Spleen (tissue), 13 donors: ENCODE data around the gene MPZL3. TPM values are rescaled to one million over a fixed set of nuclear protein-coding genes. Genes with fewer than 3 reads are reported as not detected.
A peak's percentile ranks its signal among the peaks of the same experiment; 100 is the strongest.

Experiments
- DNase-seq: peaks from one replicate; pipeline ENCODE4 v3.0.0-alpha.2; 2020
- H3K27ac ChIP-seq, 8 donors: fragments of 200-600 bp; sonication (generic) in 7 of 8; 1 replicate in 4 of 8; 2 replicates in 4 of 8; pipeline versions ENCODE4 v1.5.0 to v1.8.0; 2016 to 2021; ENCODE audit warnings: inconsistent platforms in 4 of 8, mild to moderate bottlenecking in 4 of 8, moderate library complexity in 1 of 8
- H3K27me3 ChIP-seq, 7 donors: fragments of 200-600 bp; sonication (generic) in 6 of 7; replicated peaks in 1 of 7; 1 replicate in 4 of 7; 2 replicates in 3 of 7; pipeline versions ENCODE4 v1.5.0 to v1.8.0; 2016 to 2021; ENCODE audit warnings: inconsistent platforms in 3 of 7, mild to moderate bottlenecking in 1 of 7
- H3K36me3 ChIP-seq, 6 donors: fragments of 200-600 bp; sonication (generic) in 5 of 6; 1 replicate in 4 of 6; 2 replicates in 2 of 6; pipeline versions ENCODE4 v1.5.0 to v1.8.0; 2016 to 2021; ENCODE audit warnings: inconsistent platforms in 2 of 6
- H3K4me1 ChIP-seq, 6 donors: fragments of 200-600 bp; sonication (generic) in 5 of 6; 1 replicate in 3 of 6; 2 replicates in 3 of 6; pipeline versions ENCODE4 v1.5.0 to v1.8.0; 2016 to 2021; ENCODE audit warnings: inconsistent platforms in 3 of 6
- H3K4me3 ChIP-seq, 8 donors: fragments of 200-600 bp; sonication (generic) in 7 of 8; 1 replicate in 4 of 8; 2 replicates in 4 of 8; pipeline versions ENCODE4 v1.5.0 to v1.8.0; 2016 to 2021; ENCODE audit warnings: inconsistent platforms in 4 of 8, mild to moderate bottlenecking in 4 of 8, moderate library complexity in 2 of 8
- H3K9me3 ChIP-seq, 8 donors: fragments of 200-600 bp; sonication (generic) in 7 of 8; 1 replicate in 4 of 8; 2 replicates in 4 of 8; pipeline versions ENCODE4 v1.5.0 to v1.8.0; 2016 to 2021; ENCODE audit warnings: inconsistent platforms in 4 of 8
- POLR2A ChIP-seq, 3 donors: fragments of 450-650 bp; IDR thresholded peaks; one replicate each; pipeline ENCODE4 v1.5.1; 2017; ENCODE audit warnings: antibody characterized with exemption in 3 of 3, mild to moderate bottlenecking in 1 of 3
- POLR2AphosphoS5 ChIP-seq, 3 donors: sonication (generic); formaldehyde crosslinking; IDR thresholded peaks; one replicate each; pipeline ENCODE4 v1.5.1; 2017; ENCODE audit warnings: antibody characterized with exemption in 3 of 3
- WGBS, 5 donors: extraction: QIAGEN DNeasy Blood & Tissue Kit in 3 of 5; methylation state at CpG; one replicate each; pipeline versions ENCODE4 v1.1.5 to v1.1.7; 2013 to 2018; 5-methylcytosine and 5-hydroxymethylcytosine counted together
- intact Hi-C: fragments of 100-400 bp; cut with DNase I; formaldehyde crosslinking; loops from one replicate; pipeline ENCODE4 v1.15.0; 2023; ENCODE audit warnings: low total_unique reads
- long read RNA-seq, 2 donors: transcript quantifications; one replicate each; lab custom pipeline, GENCODE V29; 2026
- polyA plus RNA-seq, 3 donors: library from polyadenylated mRNA; stranded (reverse); fragments of 200-250 nt; gene quantifications; one replicate each; pipeline ENCODE4 v1.2.1, GENCODE V29; 2013
- total RNA-seq, 7 donors: library from RNA; depleted of rRNA in 3 of 7; stranded (reverse); fragments of >200 nt in 3 of 7; fragmentation: NEBNext Ultra II Directional in 4 of 7; extraction: Animal tissue kit (Norgen Biotek cat#: 25700) in 4 of 7; gene quantifications; one replicate each; pipeline versions ENCODE4 v1.1.0 to v1.2.1, GENCODE V29; 2016 to 2021
- TF ChIP-seq, protein P1 (sequence below), 11 experiments: fragments of 200-600 bp in 7 of 11; fragments of 450-650 bp in 4 of 11; sonication (generic) in 4 of 11; IDR thresholded peaks in 8 of 11; conservative IDR thresholded peaks in 3 of 11; 1 replicate in 7 of 11; 2 replicates in 4 of 11; pipeline versions ENCODE4 v1.4.0 to v1.8.0; 2016 to 2021; ENCODE audit warnings: antibody characterized with exemption in 11 of 11, inconsistent platforms in 4 of 11, mild to moderate bottlenecking in 1 of 11
- donor health status: healthy with polysubstance abuse.
- donor health status: DM: no; HTN: no; CAD: no; lungs with moderate emphysema.
- donor health status: DM: no; HTN: no; CAD: no.
- donor health status: Bipolar disorder and iron deficiency.
- donor health status: healthy.
- donor health status: DM: no; HTN: no; CAD: no.
- donor health status: DM: yes; HTN: yes; CAD: no.

MPZL3 gene
- 10 to 100 TPM in 3 of 7 donors, 1 to 10 TPM in 4; 4.3 to 12.9 (median 9.2) TPM for total RNA-seq
- polyA plus RNA-seq, result 1 to 10 TPM; 2.0 to 2.1 (median 2.1) TPM
- long read RNA-seq, donor 1, result 0 reads
- long read RNA-seq, donor 2, result 0 reads

- H3K4me3 ChIP-seq, result peak within 1 kb of the TSS; percentile 54 to 75 (median 58)
- no peaks in the 10 kb centered on the region for H3K36me3 ChIP-seq
- H3K9me3 ChIP-seq, result no peaks in the 10 kb centered on the region
- WGBS, 5 donors, result 1 to 5% (median 2%) methylated on average over 33 of the region's 33 CpGs
- no peaks in the 10 kb centered on the region for H3K27me3 ChIP-seq
- peak; percentile 91 for DNase-seq
- H3K27ac ChIP-seq, result peak within 1 kb of the TSS; percentile 73 to 91 (median 90)
- H3K4me1 ChIP-seq, result peaks cover 0 to 48% (median 15%) of the 10 kb centered on the region in 6 donors
- intact Hi-C loops, result no loop called here
- TF ChIP-seq, protein P1, sequence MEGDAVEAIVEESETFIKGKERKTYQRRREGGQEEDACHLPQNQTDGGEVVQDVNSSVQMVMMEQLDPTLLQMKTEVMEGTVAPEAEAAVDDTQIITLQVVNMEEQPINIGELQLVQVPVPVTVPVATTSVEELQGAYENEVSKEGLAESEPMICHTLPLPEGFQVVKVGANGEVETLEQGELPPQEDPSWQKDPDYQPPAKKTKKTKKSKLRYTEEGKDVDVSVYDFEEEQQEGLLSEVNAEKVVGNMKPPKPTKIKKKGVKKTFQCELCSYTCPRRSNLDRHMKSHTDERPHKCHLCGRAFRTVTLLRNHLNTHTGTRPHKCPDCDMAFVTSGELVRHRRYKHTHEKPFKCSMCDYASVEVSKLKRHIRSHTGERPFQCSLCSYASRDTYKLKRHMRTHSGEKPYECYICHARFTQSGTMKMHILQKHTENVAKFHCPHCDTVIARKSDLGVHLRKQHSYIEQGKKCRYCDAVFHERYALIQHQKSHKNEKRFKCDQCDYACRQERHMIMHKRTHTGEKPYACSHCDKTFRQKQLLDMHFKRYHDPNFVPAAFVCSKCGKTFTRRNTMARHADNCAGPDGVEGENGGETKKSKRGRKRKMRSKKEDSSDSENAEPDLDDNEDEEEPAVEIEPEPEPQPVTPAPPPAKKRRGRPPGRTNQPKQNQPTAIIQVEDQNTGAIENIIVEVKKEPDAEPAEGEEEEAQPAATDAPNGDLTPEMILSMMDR (IDR thresholded peaks at IDR 0.05 in 8 of 11, conservative IDR thresholded peaks at IDR 0.05 in 3 of 11), result peak in 1 of 11 experiments; percentile 8
- TF ChIP-seq POLR2AphosphoS5 (IDR thresholded peaks at IDR 0.05) (peak; percentile 84 to 90 (median 85)), POLR2A (IDR thresholded peaks at IDR 0.05) (peak in 1 of 3 donors; percentile 6)
These were observed at the start of gene MPZL3 for GRCh38 chr11:118251858-118252652. TSS of gene MPZL3 (minus strand) at chr11:118252365. CDS start at chr11:118252294, 71 bp downstream.

DNA sequence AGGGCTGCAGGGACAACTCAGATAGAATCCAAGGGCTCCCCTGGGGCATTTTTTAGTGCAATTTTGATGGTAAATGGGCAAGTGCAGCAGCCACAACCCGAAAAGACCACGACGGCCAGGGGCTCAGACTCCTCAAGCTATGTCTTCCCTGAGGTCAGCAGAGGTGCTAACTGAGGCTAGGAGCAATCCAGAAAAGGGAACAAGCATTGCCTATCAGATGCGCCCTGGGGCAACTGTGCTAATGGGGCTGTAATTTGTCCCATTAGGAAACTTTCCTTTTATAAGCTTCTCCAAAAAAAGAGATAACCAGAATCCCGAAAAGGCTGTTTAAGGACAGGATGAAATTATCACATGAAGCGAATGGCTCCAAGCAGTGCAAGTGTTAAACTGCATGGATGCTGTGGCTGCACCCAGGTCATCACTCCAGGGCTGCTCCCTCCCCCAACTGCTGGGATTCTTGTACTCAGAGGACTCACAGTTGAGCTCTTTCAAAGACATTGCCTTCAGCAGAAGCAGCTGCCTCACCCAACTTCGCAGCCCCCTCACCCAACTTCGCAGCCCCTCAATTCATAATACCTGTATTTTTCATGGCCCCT, 49.5 kb upstream of the MPZL3 start:
- Histone ChIP-seq H3K27me3 (no peaks in the 10 kb centered on the region), H3K4me1 (peaks cover 0 to 18% (median 0%) of the 10 kb centered on the region in 6 donors), H3K27ac (no peak overlapping the region), H3K36me3 (no peaks in the 10 kb centered on the region), H3K4me3 (no peak overlapping the region), H3K9me3 (no peaks in the 10 kb centered on the region)
- no peak for TF ChIP-seq POLR2A (IDR thresholded peaks at IDR 0.05)
- TF ChIP-seq POLR2AphosphoS5 (IDR thresholded peaks at IDR 0.05), result no peak
- TF ChIP-seq, protein P1 (IDR thresholded peaks at IDR 0.05 in 8 of 11, conservative IDR thresholded peaks at IDR 0.05 in 3 of 11), result no peak
- DNase-seq, result no peak
- intact Hi-C loops, result no loop called here
- 66 to 92% (median 73%) methylated on average over 8 of the region's 8 CpGs for WGBS, 5 donors

- peaks cover 0 to 15% (median 4%) of the 10 kb centered on the region in 6 donors for H3K4me1 ChIP-seq
- peaks cover 0 to 11% (median 0%) of the 10 kb centered on the region in 7 donors for H3K27me3 ChIP-seq
- no peak overlapping the region for H3K27ac ChIP-seq
- no peak overlapping the region for H3K4me3 ChIP-seq
- intact Hi-C loops, result loop anchor here (5.0 kb wide), 1 partner anchor 56 kb away; no protein-coding TSS in a partner anchor
- TF ChIP-seq, protein P1 (IDR thresholded peaks at IDR 0.05 in 8 of 11, conservative IDR thresholded peaks at IDR 0.05 in 3 of 11), result peak in 9 of 11 experiments; percentile 22 to 68 (median 54)
- TF ChIP-seq POLR2AphosphoS5 (IDR thresholded peaks at IDR 0.05), result no peak
- WGBS, 5 donors, result 49 to 64% (median 62%) methylated on average over 3 of the region's 3 CpGs
- no peaks in the 10 kb centered on the region for H3K9me3 ChIP-seq
- no peaks in the 10 kb centered on the region for H3K36me3 ChIP-seq
- DNase-seq, result no peak
These were observed 43.8 kb upstream of the MPZL3 start for GRCh38 chr11:118295815-118296454.
